Loucy (cell line): ENCODE results near the gene PPARG.

Experiments
- EZH2phosphoT487 ChIP-seq: fragments of 200-600 bp; IDR thresholded peaks from 2 replicates; pipeline ENCODE4 v1.6.1; 2018; ENCODE audit warnings: antibody characterized with exemption, mild to moderate bottlenecking, moderate library complexity, borderline replicate concordance
- TF ChIP-seq, protein P1 (sequence below): fragments of 200-600 bp; sonication (generic); conservative IDR thresholded peaks from 2 replicates; pipeline ENCODE4 v1.5.1; 2014; ENCODE audit warnings: mild to moderate bottlenecking, antibody characterized with exemption, low read length

GRCh38 chr3:12353796-12354525, 65.1 kb downstream of the PPARG start:
- TF ChIP-seq, protein P1, sequence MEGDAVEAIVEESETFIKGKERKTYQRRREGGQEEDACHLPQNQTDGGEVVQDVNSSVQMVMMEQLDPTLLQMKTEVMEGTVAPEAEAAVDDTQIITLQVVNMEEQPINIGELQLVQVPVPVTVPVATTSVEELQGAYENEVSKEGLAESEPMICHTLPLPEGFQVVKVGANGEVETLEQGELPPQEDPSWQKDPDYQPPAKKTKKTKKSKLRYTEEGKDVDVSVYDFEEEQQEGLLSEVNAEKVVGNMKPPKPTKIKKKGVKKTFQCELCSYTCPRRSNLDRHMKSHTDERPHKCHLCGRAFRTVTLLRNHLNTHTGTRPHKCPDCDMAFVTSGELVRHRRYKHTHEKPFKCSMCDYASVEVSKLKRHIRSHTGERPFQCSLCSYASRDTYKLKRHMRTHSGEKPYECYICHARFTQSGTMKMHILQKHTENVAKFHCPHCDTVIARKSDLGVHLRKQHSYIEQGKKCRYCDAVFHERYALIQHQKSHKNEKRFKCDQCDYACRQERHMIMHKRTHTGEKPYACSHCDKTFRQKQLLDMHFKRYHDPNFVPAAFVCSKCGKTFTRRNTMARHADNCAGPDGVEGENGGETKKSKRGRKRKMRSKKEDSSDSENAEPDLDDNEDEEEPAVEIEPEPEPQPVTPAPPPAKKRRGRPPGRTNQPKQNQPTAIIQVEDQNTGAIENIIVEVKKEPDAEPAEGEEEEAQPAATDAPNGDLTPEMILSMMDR = no peak
- TF ChIP-seq EZH2phosphoT487 = no peak
